ENCODE results near the gene UNC79. TPM values are rescaled to one million over a fixed set of nuclear protein-coding genes. Genes with fewer than 3 reads are reported as not detected.

The UNC79 gene
- total and polyA plus RNA-seq, 10 of the 15 experiments (the other 5 are each of a cell fraction or from before 2014, with no cell fraction given) = 0.04 to 0.29 (median 0.14) TPM

- TF ChIP-seq MLLT1 (IDR thresholded peaks at IDR 0.05) (no peak), IKZF2 (IDR thresholded peaks at IDR 0.05) (no peak), BCL11A (IDR thresholded peaks at IDR 0.05; ENCODE audit: low read depth, low read length) (no peak), POU2F2 (IDR thresholded peaks at IDR 0.05; ENCODE audit: borderline replicate concordance, low read depth, low read length) (no peak)
- TF ChIP-seq, protein P1, sequence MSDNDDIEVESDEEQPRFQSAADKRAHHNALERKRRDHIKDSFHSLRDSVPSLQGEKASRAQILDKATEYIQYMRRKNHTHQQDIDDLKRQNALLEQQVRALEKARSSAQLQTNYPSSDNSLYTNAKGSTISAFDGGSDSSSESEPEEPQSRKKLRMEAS (IDR thresholded peaks at IDR 0.05; ENCODE audit: low read depth, low read length) = no peak
Observed at GRCh38 chr14:93733631-93734030, 302.9 kb downstream of the UNC79 start (continued).

GRCh38 chr14:93734086-93734822, 303.5 kb downstream of the UNC79 start:
- ChIA-PET SMC1A (ENCODE audit: uncharacterized antibody, unreplicated experiment) (no interaction called here), POLR2A (no interaction called here), RAD21 (ENCODE audit: unreplicated experiment) (no interaction called here), CTCF (interaction anchor here (1.1 kb wide), 1 partner anchor 146 kb away, joined by 6 read pairs; no protein-coding TSS in a partner anchor)
- H4K20me1 ChIP-seq (ENCODE audit: control insufficient read depth, insufficient read depth) = no peaks in the 10 kb centered on the region
- 53% methylated on average over 25 of the region's 25 CpGs for WGBS (ENCODE audit: insufficient coverage, insufficient replicate concordance, low lambda C conversion rate, missing lambda C conversion rate)
- no peaks in the 10 kb centered on the region for H3K36me3 ChIP-seq (ENCODE audit: control insufficient read depth in 2 of 2, insufficient read depth in 2 of 2, low read length in 1 of 2)
- no TSS peak for BruUV-seq (replicated peaks)
- DNase-seq (ENCODE audit: low read depth, low spot score) (no peak), ATAC-seq (no peak), FAIRE-seq (no peak)
- no peaks in the 10 kb centered on the region for H3K27me3 ChIP-seq (replicated peaks in 1 of 2; ENCODE audit: control insufficient read depth in 2 of 2, insufficient read depth in 2 of 2, low read length in 1 of 2)
- in situ Hi-C loops (cut with MboI) (no loop called here), intact Hi-C loops (cut with micrococcal nuclease; ENCODE audit: unreplicated experiment) (loop anchor here (5.0 kb wide), 1 partner anchor 158 kb away; no protein-coding TSS in a partner anchor)
- no peak overlapping the region for H3K27ac ChIP-seq (ENCODE audit: control insufficient read depth, insufficient read depth)
- no peak overlapping the region for H3K4me2 ChIP-seq (ENCODE audit: control insufficient read depth, insufficient read depth)
- TF ChIP-seq BHLHE40 (IDR thresholded peaks at IDR 0.05; ENCODE audit: borderline replicate concordance in 1 of 2, low read depth in 2 of 2, low read length in 1 of 2) (no peak), BCL3 (IDR thresholded peaks at IDR 0.05; ENCODE audit: borderline replicate concordance, insufficient read depth, low read depth, low read length, poor library complexity, severe bottlenecking) (no peak)
- TF ChIP-seq, protein P2, sequence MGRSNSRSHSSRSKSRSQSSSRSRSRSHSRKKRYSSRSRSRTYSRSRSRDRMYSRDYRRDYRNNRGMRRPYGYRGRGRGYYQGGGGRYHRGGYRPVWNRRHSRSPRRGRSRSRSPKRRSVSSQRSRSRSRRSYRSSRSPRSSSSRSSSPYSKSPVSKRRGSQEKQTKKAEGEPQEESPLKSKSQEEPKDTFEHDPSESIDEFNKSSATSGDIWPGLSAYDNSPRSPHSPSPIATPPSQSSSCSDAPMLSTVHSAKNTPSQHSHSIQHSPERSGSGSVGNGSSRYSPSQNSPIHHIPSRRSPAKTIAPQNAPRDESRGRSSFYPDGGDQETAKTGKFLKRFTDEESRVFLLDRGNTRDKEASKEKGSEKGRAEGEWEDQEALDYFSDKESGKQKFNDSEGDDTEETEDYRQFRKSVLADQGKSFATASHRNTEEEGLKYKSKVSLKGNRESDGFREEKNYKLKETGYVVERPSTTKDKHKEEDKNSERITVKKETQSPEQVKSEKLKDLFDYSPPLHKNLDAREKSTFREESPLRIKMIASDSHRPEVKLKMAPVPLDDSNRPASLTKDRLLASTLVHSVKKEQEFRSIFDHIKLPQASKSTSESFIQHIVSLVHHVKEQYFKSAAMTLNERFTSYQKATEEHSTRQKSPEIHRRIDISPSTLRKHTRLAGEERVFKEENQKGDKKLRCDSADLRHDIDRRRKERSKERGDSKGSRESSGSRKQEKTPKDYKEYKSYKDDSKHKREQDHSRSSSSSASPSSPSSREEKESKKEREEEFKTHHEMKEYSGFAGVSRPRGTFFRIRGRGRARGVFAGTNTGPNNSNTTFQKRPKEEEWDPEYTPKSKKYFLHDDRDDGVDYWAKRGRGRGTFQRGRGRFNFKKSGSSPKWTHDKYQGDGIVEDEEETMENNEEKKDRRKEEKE (IDR thresholded peaks at IDR 0.05) = no peak
- H2AFZ ChIP-seq (ENCODE audit: control insufficient read depth, low read depth, low read length) = no peak overlapping the region
- no peaks in the 10 kb centered on the region for H3K4me1 ChIP-seq (ENCODE audit: control insufficient read depth, insufficient read depth, low read length)
- H3K79me2 ChIP-seq (ENCODE audit: control insufficient read depth, insufficient read depth, low read length) = no peaks in the 10 kb centered on the region
- H3K9ac ChIP-seq (ENCODE audit: control insufficient read depth, insufficient read depth, low read length) = no peak overlapping the region
- H3K9me3 ChIP-seq (replicated peaks; ENCODE audit: control insufficient read depth, insufficient read depth, low read length) = no peaks in the 10 kb centered on the region
- no peak overlapping the region for H3K4me3 ChIP-seq
